ENCODE measurements around the gene DPP3. TPM values are rescaled to one million over a fixed set of nuclear protein-coding genes. Genes with fewer than 3 reads are reported as not detected.

Gene DPP3
- polyA plus RNA-seq, 1 of the 3 experiments (the other 2 are of a cell fraction) = 70.6 TPM

DNA sequence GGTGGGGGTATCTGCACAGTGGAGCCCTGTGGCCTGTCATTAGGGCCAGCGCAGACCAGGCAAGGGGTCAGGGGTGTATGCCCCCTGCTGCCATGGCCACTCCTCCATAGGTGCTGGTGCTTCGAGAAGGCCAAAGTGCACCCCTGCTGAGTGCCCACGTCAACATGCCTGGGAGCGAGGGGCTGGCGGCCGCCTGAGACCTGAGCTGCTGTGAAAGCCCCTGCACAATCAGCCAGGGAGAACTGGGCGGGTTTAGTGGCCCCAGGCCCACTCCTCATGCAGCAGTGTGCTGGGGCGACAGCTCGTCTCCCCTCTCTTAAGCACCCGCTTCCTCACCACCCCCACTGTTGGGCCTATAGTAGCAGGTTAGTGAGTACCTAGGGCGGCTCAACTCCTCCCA lies 51.6 kb downstream of the DPP3 start:
- no peak overlapping the region for H3K9ac ChIP-seq

DNA sequence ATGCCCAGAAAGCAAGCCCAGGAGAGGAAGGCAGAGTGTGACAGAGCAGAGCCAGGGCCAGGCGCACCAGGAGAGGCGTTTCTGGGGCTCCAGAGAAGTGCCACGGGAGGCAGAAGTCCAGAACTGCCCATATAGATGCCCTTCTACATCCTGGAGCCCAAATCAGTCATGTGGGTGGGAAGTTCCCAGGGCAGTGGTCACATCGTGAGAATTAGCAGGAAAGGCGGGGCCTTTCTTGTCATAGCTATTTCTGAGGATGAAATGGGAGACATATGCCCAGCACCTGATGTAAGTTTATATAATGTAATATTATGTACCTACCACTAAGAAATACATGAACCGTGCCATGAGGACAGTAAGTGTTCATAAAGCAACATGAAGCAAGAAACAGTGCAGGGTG lies 52.5 kb downstream of the DPP3 start:
- POLR2A ChIA-PET = interaction anchor here (0.7 to 1.0 kb wide), 2 partner anchors 12 to 22 kb away, joined by 3 read pairs; partner anchors contain the start of gene BBS1
- Histone ChIP-seq H3K4me1 (ENCODE audit: control insufficient read depth in 1 of 2, insufficient read depth in 2 of 2, low read depth in 1 of 2, low read length in 1 of 2) (no peaks in the 10 kb centered on the region), H3K27me3 (ENCODE audit: insufficient read depth) (no peaks in the 10 kb centered on the region), H3K9ac (no peak overlapping the region), H4K20me1 (ENCODE audit: insufficient read depth) (no peaks in the 10 kb centered on the region), H3K79me2 (ENCODE audit: insufficient read depth) (no peaks in the 10 kb centered on the region), H3K4me2 (no peak overlapping the region), H3F3A (replicated peaks; ENCODE audit: insufficient read depth) (no peaks in the 10 kb centered on the region), H3K36me3 (replicated peaks in 1 of 2; ENCODE audit: control insufficient read depth in 1 of 2, insufficient read depth in 2 of 2, low read length in 1 of 2) (no peaks in the 10 kb centered on the region), H2AFZ (ENCODE audit: low read depth) (no peak overlapping the region), H3K9me2 (no peaks in the 10 kb centered on the region), H3K27ac (ENCODE audit: low read depth in 2 of 2, low read length in 1 of 2) (no peak overlapping the region), H3K4me3 (ENCODE audit: low read depth in 2 of 2, low read length in 1 of 2) (no peak overlapping the region), H3K9me3 (no peaks in the 10 kb centered on the region)
- TF ChIP-seq FOXJ3 (CRISPR knock-in tag; IDR thresholded peaks at IDR 0.05) (no peak), REST (IDR thresholded peaks at IDR 0.05; ENCODE audit: low read depth, low read length) (no peak), EZH2phosphoT487 (IDR thresholded peaks at IDR 0.05; ENCODE audit: borderline replicate concordance, low read depth) (no peak), RAD21 (IDR thresholded peaks at IDR 0.05; ENCODE audit: low read length) (no peak), JUND (IDR thresholded peaks at IDR 0.05) (no peak), FOSL2 (IDR thresholded peaks at IDR 0.05; ENCODE audit: borderline replicate concordance, low read depth) (no peak), POLR2AphosphoS5 (IDR thresholded peaks at IDR 0.05; ENCODE audit: low read depth, low read length) (no peak), IRF3 (IDR thresholded peaks at IDR 0.05; ENCODE audit: low read depth, low read length) (no peak), CHD2 (IDR thresholded peaks at IDR 0.05; ENCODE audit: low read length, partially characterized antibody) (no peak), SMC3 (IDR thresholded peaks at IDR 0.05; ENCODE audit: low read depth, low read length) (no peak), TEAD4 (IDR thresholded peaks at IDR 0.05; ENCODE audit: borderline replicate concordance, insufficient read depth) (no peak), RXRA (IDR thresholded peaks at IDR 0.05; ENCODE audit: borderline replicate concordance, low read depth) (no peak), SIN3A (IDR thresholded peaks at IDR 0.05; ENCODE audit: borderline replicate concordance, low read depth, low read length) (no peak), TAF1 (IDR thresholded peaks at IDR 0.05; ENCODE audit: borderline replicate concordance, low read depth, low read length) (no peak), EP300 (IDR thresholded peaks at IDR 0.05; ENCODE audit: borderline replicate concordance in 1 of 2, low read depth in 1 of 2, low read length in 1 of 2) (no peak), FOXM1 (IDR thresholded peaks at IDR 0.05; ENCODE audit: low read depth) (no peak), MEF2A (IDR thresholded peaks at IDR 0.05; ENCODE audit: borderline replicate concordance, low read depth) (no peak)
- CTCF ChIA-PET = interaction anchor here (1.1 kb wide), 1 partner anchor 145 kb away, joined by 3 read pairs; the partner anchor contains the start of gene RBM4B
- no peak for DNase-seq
- WGBS (ENCODE audit: low lambda C conversion rate) = 82% methylated on average over 4 of the region's 6 CpGs

More for the DNA sequence above, 51.6 kb downstream of the DPP3 start:
- H3F3A ChIP-seq (replicated peaks; ENCODE audit: insufficient read depth) = no peaks in the 10 kb centered on the region
- H2AFZ ChIP-seq (ENCODE audit: low read depth) = no peak overlapping the region
- no peak for DNase-seq
- WGBS (ENCODE audit: low lambda C conversion rate) = 90% methylated on average over 10 of the region's 11 CpGs
- H4K20me1 ChIP-seq (ENCODE audit: insufficient read depth) = no peaks in the 10 kb centered on the region
- H3K4me1 ChIP-seq (ENCODE audit: control insufficient read depth in 1 of 2, insufficient read depth in 2 of 2, low read depth in 1 of 2, low read length in 1 of 2) = no peaks in the 10 kb centered on the region
- no peaks in the 10 kb centered on the region for H3K9me3 ChIP-seq
- no peak for TF ChIP-seq SIN3A (IDR thresholded peaks at IDR 0.05; ENCODE audit: borderline replicate concordance, low read depth, low read length)
- no peaks in the 10 kb centered on the region for H3K27me3 ChIP-seq (ENCODE audit: insufficient read depth)
- ChIA-PET POLR2A (no interaction called here), CTCF (interaction anchor here (1.1 kb wide), 1 partner anchor 146 kb away, joined by 3 read pairs; the partner anchor contains the start of gene RBM4B)
- H3K9me2 ChIP-seq = no peaks in the 10 kb centered on the region
- H3K79me2 ChIP-seq (ENCODE audit: insufficient read depth) = no peaks in the 10 kb centered on the region
- no peak overlapping the region for H3K4me3 ChIP-seq (ENCODE audit: low read depth in 2 of 2, low read length in 1 of 2)
- H3K36me3 ChIP-seq (replicated peaks in 1 of 2; ENCODE audit: control insufficient read depth in 1 of 2, insufficient read depth in 2 of 2, low read length in 1 of 2) = no peaks in the 10 kb centered on the region
- H3K27ac ChIP-seq (ENCODE audit: low read depth in 2 of 2, low read length in 1 of 2) = no peak overlapping the region
- no peak overlapping the region for H3K4me2 ChIP-seq
